Muscle of back (tissue), 10 donors: ENCODE measurements around the gene TMEM19. TPM values are rescaled to one million over a fixed set of nuclear protein-coding genes. Genes with fewer than 3 reads are reported as not detected.

ENCODE experiments used
- polyA plus RNA-seq, 10 donors: library from polyadenylated mRNA; unstranded; fragments of 120-200 nt; gene quantifications; one replicate each; pipeline ENCODE4 v1.2.1, GENCODE V29; 2013; ENCODE audit not compliant: insufficient read length in 10 of 10

TMEM19 gene
- polyA plus RNA-seq, 10 donors = 18.7 to 38.9 (median 29.2) TPM

Other genes starting within 250 kb of the TMEM19 start
- 10 to 100 TPM in 6 of 10 donors, 1 to 10 TPM in 4; 4.2 to 17.8 (median 12.6) TPM for gene LGR5, start 246.3 kb upstream of the TMEM19 start, polyA plus RNA-seq
- 10 to 100 TPM; 28.6 to 71.1 (median 34.5) TPM for gene ZFC3H1, start 22.2 kb upstream of the TMEM19 start, polyA plus RNA-seq
- 10 to 100 TPM in 4 of 10 donors, 1 to 10 TPM in 6; 8.1 to 13.2 (median 9.8) TPM for gene THAP2, start 21.8 kb upstream of the TMEM19 start, polyA plus RNA-seq
- 10 to 100 TPM; 37.5 to 57.5 (median 47.7) TPM for gene RAB21, start 68.8 kb downstream of the TMEM19 start, polyA plus RNA-seq
- 10 to 100 TPM; 21.8 to 34.5 (median 29.2) TPM for gene TBC1D15, start 153.7 kb downstream of the TMEM19 start, polyA plus RNA-seq